SIG-M5 treated with dmso at 0.1 percent for 504 hours (cell line): ENCODE measurements around the gene PXDN.
"Not testable (repeated sequence)": the region's sequence is repeated elsewhere in the genome, so short reads cannot be mapped to it uniquely, and the experiment has no call there.

Source experiments
- DNase-seq: peaks from one replicate; lab custom pipeline; 2025; ENCODE audit not compliant: unreplicated experiment; lab: John Stamatoyannopoulos, UW

The PXDN gene

GRCh38 chr2:1743396-1744150, 742 bp downstream of the PXDN start:
- DNase-seq: no peak

DNA sequence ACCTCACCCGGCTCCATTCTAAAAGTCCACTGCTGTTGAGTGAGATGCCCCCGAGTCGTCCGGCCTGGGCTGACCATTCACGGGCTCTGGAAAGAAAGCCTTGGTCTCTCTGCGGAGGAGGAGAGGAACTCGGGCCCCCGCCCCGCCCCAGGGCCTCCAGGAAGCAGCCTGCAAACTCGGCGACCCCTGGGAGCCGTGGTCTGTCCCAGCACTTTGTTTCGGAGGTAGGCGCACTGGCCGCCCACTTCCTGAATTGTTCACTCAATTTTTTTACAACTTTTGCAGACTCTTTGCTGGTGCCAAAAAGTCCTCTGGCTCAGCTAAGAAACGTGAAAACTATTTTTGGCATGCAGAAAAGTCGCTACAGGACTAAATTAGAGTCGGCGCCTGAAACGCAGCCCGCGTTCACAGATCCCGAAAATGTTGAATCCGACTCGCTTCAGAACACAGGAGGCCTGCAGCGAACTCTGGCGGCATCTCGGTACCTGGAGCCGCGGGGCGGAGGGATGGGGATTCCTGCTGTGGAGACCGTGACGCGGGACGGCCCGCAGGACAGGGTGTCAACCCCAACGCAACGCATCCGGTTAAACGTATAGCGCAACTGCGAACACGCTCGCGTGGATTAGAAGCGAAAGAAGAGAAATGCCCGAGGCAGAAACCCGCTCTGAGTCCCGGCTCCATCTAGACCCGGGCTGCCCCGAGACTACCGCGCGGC, 1.5 kb downstream of the PXDN start:
- no peak for DNase-seq

- DNase-seq: no peak
Measured at GRCh38 chr2:1742301-1742680, 2.0 kb downstream of the PXDN start.

DNA sequence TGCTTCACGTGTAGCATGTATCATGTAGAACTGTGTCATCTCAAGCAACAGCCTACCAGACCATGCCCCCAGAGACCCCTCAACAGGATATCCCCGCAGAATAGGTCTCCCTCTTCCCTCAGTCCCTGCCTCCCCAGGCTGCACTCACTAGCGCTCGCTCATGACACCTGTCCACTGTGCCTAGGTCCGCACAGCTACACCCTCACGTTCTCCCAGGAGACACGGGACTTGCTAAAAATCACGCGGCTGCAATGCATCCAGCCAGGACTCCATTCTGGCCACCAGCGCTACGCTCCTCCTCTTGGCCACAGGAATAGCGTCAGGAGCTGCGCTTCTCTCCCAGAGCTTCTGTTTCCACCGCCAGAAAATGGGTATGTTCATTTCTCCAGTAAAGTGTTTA, 2.5 kb downstream of the PXDN start:
- no peak for DNase-seq

- DNase-seq: no peak
Measured at GRCh38 chr2:1740716-1741589, 3.4 kb downstream of the PXDN start.

DNA sequence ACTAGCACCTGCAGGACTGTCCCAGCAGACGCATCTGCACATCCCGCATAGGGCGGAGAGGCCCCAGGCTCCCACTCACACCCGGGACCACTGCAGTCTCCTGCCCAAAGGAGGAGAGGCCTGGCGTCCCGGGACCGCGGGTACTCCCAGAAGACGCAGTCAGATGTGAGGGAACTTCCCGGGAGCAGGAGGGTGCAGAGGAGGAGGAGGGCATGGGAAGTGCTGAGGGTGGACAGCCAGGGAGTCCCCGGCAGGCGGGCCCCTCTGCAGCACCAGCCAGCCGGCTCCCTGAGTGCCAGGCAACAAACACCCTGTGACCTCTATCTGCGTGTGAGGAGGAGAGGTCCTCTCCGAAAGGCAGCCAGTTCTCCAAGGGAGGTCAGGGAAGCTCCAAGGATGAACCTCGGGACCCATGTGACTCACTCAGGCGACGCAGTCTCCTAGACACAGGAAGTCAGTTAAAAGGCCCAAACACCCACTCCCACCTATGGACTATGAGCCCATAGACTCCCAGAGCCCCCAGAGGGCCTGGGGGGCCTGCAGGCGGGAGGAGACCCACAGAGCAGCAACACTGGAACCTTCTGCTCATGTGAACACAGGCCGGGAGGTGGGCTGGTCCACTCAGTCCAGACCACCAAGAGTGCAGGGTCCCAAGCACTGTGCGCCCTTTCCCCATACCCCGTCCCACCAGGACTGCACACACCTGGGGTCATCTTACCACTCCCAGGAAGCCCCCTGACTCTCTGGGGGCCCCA, 4.2 kb downstream of the PXDN start:
- no peak for DNase-seq

DNA sequence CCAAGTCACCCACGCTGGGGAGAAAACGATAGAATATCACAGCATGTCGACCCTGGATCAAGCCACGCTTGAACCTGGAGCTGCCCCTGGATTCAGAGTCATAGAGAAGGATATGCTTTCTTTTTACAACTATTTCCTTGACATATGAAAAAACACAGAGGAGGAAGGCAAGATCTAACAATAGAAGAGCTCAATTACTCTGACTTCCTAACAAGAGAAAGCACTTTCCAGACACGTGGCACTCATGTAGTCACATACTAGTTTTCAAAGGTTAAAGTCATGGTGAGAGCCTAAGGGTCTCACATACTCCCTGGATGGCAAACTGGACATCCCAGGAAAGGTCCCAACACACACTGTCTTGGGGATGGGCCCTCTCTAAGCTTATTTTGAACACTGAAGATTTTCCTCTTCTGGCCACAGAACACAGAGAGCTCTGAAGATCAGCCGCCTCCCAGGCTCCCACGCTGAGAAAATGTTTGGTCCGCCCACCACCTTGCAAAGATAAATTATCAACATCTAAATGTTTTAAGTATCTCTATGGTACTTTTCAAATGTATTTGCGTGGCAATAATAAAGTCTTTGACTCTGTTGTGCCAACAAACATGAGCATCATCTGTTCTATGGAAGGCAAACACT, 4.9 kb downstream of the PXDN start:
- DNase-seq: no peak

- no peak for DNase-seq
Measured at GRCh38 chr2:1738646-1739302, 5.5 kb downstream of the PXDN start.

GRCh38 chr2:1738163-1738562, 6.2 kb downstream of the PXDN start:
- no peak for DNase-seq

DNA sequence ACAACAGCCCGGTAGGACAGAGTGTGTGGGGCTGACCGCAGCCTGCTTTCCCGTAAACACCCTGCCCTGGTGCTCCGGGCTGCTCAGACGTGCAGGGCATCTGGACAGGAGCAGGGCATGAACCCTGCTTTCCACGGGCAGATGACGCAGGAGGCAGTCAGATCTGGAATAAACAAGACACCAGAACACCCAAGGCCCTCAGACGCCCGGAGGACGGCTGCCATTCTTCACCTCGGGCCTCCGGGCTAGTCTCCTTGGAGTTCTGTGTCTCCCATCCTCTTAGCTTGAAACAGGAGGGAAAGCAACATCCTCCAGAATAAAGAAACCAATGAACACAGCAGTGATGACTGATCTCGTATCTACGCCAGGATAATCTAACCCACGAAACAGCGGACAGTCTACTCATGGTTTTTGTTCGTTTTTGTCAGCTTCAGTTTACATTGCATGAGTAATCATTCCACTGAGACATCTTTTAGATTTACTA, 7.3 kb downstream of the PXDN start:
- DNase-seq: no peak

DNA sequence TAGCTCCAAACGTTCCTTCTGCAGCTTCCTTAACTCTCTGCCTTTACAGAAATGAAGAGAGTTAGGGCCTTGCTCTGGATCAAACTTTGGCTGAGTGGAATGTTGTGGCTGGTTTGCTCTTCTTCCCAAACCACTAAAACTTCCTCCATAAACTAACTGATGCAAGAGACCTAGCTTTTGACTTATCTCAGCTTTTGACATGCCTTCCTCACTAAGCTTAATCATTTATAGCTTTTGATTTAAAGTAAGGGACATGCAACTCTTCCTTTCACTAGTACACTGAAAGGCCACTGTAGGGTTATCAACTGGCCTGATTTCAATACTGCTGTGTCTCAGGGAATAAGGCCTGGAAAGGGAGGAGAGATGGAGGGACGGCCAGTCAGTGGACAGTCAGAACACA, 8.3 kb downstream of the PXDN start:
- no peak for DNase-seq

- not testable (repeated sequence) for DNase-seq
Measured at GRCh38 chr2:1733298-1733697, 11.0 kb downstream of the PXDN start.

DNA sequence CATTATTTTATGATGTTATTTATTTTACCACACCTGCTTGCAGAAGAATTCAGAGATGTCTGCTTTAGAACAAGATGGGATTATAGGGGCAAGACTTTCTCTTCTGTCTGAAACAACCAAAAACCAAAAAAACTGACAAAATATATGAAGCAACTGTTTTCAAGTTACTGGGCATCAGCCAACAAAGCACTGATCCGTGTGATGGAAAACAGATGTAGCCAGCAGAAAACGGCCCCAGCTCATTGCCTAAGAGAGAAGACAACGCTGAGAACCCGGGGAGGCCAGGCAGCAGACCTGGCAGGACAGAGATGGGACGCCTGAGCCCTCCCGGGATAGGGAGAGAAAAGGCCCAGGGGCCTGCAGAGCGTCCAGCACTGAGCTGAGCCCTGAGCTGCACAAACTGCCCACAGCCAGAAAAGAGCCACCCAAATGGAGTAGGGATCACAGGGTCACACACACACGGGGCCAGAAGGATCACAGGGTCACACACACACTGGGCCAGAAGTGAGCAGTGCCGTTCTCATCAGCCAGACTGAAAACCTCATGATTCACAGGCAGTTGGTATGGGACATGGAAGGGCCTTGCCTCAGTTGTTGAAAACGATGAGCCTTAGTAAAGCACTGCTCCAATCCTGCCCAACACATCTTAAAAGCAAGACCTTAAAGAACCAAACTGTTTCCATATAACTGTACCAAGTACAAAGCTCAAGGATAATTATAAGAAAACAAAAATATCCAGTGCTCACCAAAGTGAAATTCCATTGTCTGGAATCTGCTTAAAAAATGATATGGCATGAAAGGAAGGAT, 12.1 kb downstream of the PXDN start:
- DNase-seq: no peak

DNA sequence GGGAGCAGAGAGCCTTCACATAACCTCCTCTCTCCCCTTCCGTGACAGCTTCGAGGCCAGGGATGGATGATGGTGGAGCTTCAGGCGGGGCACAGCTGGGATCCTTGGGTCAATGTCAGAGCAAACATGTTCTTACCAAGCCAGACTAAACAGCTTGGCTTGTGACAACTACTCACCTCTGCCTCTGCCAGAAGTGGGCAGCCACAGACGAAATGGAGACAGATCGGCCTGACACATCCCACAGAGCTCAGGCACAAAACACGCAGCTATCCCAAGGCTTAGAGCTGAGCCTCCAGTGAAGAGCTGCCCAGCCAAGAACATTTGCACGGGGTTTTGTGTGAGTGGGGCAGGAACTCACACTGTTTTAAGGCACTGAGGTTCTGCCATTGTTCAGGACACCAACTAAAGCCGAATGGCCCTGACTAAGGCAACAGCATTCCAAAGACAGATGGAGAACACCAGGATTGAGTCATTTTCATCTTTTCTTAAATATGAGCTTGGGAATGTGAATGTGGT, 12.8 kb downstream of the PXDN start:
- DNase-seq: no peak

- DNase-seq: no peak
Measured at GRCh38 chr2:1730015-1730927, 14.0 kb downstream of the PXDN start.

DNA sequence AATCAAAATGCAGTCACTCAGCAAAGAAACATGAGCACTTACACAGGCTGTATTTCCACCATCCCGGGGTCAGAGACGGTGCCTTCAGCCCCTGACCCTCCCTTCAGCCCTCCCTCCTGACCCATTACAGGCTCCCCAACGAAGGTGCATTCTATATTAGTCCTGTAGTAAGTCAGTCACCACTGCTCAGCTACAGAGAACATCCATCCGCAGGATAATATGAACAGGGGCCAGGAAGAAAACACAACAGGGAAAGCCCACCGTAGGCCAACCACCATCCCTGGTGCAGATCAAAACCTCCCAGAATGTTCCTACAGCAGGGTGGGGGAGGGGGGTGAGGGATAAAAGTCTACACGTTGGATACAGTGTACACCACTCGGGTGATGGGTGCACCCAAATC, 15.1 kb downstream of the PXDN start:
- DNase-seq: no peak

DNA sequence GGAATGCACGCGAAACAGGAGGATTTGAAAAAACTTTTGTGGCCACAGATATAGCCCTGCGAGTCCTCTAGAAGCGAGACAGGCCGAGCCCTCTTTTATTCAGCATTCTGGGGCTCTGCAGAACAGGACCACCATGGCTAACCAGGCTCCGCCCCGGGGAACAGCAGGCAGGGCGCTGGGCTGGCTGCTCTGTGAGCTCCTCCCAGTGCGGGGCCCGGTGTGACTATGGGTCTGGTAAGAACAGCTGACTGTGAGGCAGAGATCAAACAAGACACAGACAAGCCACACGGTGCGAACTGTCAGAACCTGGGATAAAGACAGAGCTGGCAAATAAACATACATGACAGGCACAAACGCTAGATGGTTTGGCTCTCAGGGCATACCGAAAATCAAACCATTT, 15.5 kb downstream of the PXDN start:
- DNase-seq: no peak
